ENCODE measurements around the gene ZNRF1. TPM values are rescaled to one million over a fixed set of nuclear protein-coding genes. Genes with fewer than 3 reads are reported as not detected.

The ZNRF1 gene
- total and polyA plus RNA-seq, 2 of the 4 experiments (the other 2 are of a cell fraction): 8.2 to 20.7 TPM

GRCh38 chr16:75114179-75114945, 115.5 kb downstream of the ZNRF1 start:
- Histone ChIP-seq H3K9me3 (ENCODE audit: control insufficient read depth, insufficient read depth, low read length) (no peaks in the 10 kb centered on the region), H3K27me3 (ENCODE audit: control insufficient read depth, insufficient read depth, low read length) (no peaks in the 10 kb centered on the region), H3K4me2 (ENCODE audit: low read depth, low read length) (no peak overlapping the region), H2AK5ac (ENCODE audit: low read depth, low read length) (no peak overlapping the region), H4K20me1 (ENCODE audit: insufficient read depth, low read length) (peaks cover 10% of the 10 kb centered on the region), H2BK120ac (ENCODE audit: low read depth, low read length) (no peak overlapping the region), H2AFZ (replicated peaks; ENCODE audit: low read length, poor library complexity) (no peak overlapping the region), H4K8ac (ENCODE audit: low read depth in 2 of 2, low read length in 2 of 2) (no peak overlapping the region), H3K27ac (ENCODE audit: insufficient read depth, low read length) (no peak overlapping the region), H3K23ac (ENCODE audit: low read depth, low read length) (no peak overlapping the region), H2BK20ac (ENCODE audit: low read depth, low read length) (no peak overlapping the region), H4K5ac (ENCODE audit: low read depth, low read length) (no peak overlapping the region), H3K14ac (replicated peaks; ENCODE audit: low read depth, low read length) (no peak overlapping the region), H3K4ac (ENCODE audit: low read depth, low read length) (no peak overlapping the region), H4K91ac (ENCODE audit: insufficient read depth, low read depth, low read length) (no peak overlapping the region), H2BK5ac (ENCODE audit: low read depth, low read length, poor library complexity, severe bottlenecking) (no peak overlapping the region), H3K4me3 (ENCODE audit: insufficient read depth, low read depth, low read length) (no peak overlapping the region), H3K9ac (ENCODE audit: low read depth, low read length) (no peak overlapping the region), H3K18ac (ENCODE audit: low read depth, low read length) (no peak overlapping the region), H3K36me3 (ENCODE audit: control insufficient read depth, insufficient read depth, low read length) (no peaks in the 10 kb centered on the region; the same call in 1 of the 2 replicates), H3K79me1 (ENCODE audit: low read depth in 1 of 2, low read length in 2 of 2) (peaks cover 4 to 10% of the 10 kb centered on the region in 2 experiments; a peak in 3 of 4 replicates), H3K9me1 (ENCODE audit: insufficient read depth, low read length) (peaks cover 7% of the 10 kb centered on the region; the same call in 1 of the 2 replicates), H2BK15ac (ENCODE audit: low read depth, low read length) (no peak overlapping the region), H3K56ac (ENCODE audit: extremely low read depth, insufficient read depth, low read length) (no peak overlapping the region), H2AK9ac (replicated peaks; ENCODE audit: low read depth, low read length, poor library complexity) (peak overlapping the region; percentile 47), H3K4me1 (ENCODE audit: control insufficient read depth, insufficient read depth, low read length) (peaks cover 17% of the 10 kb centered on the region)
- dilution Hi-C loops (cut with HindIII; ENCODE audit: low sequenced_read_pairs, unreplicated experiment): no loop called here
- POLR2A ChIA-PET (ENCODE audit: unreplicated experiment): no interaction called here
- no TSS peak for BruUV-seq (replicated peaks)
- CTCF ChIA-PET: no interaction called here
- intact Hi-C loops (cut with micrococcal nuclease): loop anchor here (5.0 kb wide), 1 partner anchor 302 kb away; no protein-coding TSS in a partner anchor
- ATAC-seq (ENCODE audit: low read depth): no peak
- no peak for TF ChIP-seq POLR2A (IDR thresholded peaks at IDR 0.05; ENCODE audit: low read depth, low read length)
- no peak for TF ChIP-seq RAD21 (IDR thresholded peaks at IDR 0.05; ENCODE audit: low read length)
- no peak for TF ChIP-seq RCOR1 (IDR thresholded peaks at IDR 0.05; ENCODE audit: insufficient replicate concordance, low read length)
- TF ChIP-seq CHD1 (IDR thresholded peaks at IDR 0.05; ENCODE audit: low read depth, low read length): no peak
- no peak for TF ChIP-seq MAZ (IDR thresholded peaks at IDR 0.05; ENCODE audit: borderline replicate concordance, low read depth, low read length)
- no peak for TF ChIP-seq ELK1 (IDR thresholded peaks at IDR 0.05; ENCODE audit: borderline replicate concordance, low read depth, low read length)
- TF ChIP-seq FOS (IDR thresholded peaks at IDR 0.05; ENCODE audit: low read depth, low read length): no peak
- TF ChIP-seq RFX5 (IDR thresholded peaks at IDR 0.05; ENCODE audit: low read depth, low read length): no peak
- no peak for TF ChIP-seq MXI1 (IDR thresholded peaks at IDR 0.05; ENCODE audit: borderline replicate concordance, low read depth, low read length)
- in situ Hi-C loops (cut with MboI; ENCODE audit: low sequenced_read_pairs): no loop called here
- 81% methylated on average over 21 of the region's 44 CpGs; no CpG with 5 or more reads in 1 of the 2 experiments for WGBS, 2 experiments (ENCODE audit: extremely low coverage in 2 of 2, insufficient read length in 1 of 2)
- no peak for DNase-seq
